SHP77 (cell line): ENCODE data around the gene CRIP1.

Experiments
- DNase-seq, 2 experiments: peaks; one replicate each; lab custom pipeline; 2025; lab: John Stamatoyannopoulos, UW

Gene CRIP1

GRCh38 chr14:105492971-105493871, 6.5 kb downstream of the CRIP1 start:
- DNase-seq: no peak

- no peak for DNase-seq
Observed at GRCh38 chr14:105493921-105494605, 7.4 kb downstream of the CRIP1 start.

DNA sequence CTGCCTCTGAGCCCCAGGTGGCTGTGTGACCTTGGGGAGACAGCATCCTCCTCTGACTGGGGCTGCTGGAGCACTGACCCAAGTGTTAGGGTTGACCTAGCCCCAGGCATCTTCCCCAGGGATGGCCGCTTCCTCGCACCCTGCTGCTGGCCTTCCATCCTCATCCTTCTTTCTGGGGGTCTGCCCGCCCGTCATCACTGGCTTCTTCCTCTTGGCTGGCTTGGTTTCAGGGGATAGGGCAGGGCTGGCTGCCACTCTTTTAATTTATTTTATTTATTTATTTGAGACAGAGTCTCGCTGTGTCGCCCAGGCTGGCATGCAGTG, 7.9 kb downstream of the CRIP1 start:
- no peak for DNase-seq

GRCh38 chr14:105495101-105495989, 8.7 kb downstream of the CRIP1 start:
- DNase-seq: no peak

DNA sequence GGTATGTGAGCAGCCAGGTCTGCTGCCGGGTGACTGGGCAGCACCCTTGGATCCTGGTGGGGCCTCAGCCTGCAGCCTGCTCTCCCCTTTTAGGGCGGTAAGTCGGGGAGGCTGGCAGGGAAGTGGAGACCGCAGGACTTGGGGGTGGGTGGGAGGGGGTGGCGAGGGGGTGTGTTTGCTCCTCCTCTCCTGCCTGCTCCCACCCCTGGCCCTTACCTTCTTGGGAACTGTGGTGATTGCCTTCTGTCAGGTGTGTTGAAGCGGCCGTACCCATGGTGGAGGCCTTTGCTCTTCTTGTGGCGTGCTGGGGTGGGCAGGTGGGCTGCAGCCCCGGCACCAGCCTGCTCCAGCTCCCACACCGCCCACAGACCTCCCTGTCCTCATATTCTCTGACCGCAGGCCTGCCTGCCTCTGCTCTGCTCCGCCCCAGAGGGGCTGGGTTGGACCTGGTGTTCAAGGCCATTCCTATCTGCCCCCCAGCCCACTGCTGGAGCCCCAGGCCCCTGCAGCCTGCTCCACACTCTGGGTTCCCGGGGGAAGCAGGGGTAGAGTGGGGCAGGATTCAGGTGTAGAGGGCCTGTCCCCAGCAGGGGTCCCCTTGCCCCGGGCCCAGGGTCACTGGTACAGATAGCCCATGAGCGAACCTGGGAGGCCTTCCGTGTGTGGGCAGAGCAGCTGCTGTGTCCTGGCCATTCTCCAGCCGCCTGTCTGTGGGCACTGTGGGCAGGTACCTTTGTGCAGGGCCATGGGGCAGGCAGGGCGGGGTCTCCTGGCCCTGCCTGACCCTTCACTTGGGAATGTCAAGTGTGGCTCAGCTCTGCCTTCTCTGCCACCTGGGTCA, 9.5 kb downstream of the CRIP1 start:
- no peak for DNase-seq

- DNase-seq: no peak
Observed at GRCh38 chr14:105496831-105497591, 10.3 kb downstream of the CRIP1 start.

GRCh38 chr14:105497671-105498429, 11.2 kb downstream of the CRIP1 start:
- DNase-seq: no peak

DNA sequence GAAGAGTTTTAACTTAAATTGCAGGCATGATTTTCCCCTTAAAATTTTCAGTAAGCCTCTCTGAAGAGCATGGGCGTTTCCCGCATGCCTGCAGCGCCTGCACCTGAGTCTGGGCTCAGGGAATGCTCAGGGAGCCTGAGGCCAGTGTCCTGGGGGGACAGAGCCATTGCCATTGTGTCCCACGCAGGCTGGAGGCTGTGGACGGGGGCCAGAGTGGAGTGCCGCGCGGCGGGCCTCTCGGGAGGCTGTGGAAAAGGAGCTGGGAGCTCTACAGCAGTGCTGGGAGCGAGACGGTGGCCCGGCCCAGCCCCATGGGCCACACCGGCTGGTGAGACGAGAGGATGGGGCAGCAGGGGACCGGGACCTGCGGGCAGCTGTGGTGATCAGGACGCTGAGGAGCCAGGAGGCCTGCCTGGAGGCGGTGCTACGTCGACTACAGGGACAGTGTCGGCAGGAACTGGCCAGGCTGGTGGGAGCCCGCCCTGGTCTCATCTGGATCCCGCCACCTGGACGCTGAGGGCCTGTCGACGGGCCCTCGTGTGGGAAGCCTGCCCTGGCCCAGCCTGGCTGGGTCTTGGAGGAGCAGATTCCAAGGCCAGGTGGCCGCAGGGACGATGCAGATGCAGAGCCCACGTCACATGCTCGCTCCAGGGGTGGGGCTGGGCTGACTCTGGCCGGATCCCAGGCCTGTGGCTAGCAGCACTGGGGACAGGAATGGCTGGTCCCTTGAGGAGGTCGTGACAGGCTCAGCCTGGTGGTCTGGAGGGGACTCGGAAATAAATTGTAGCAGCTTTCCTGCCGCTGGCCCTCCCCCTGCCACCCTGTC, 12.0 kb downstream of the CRIP1 start:
- no peak for DNase-seq

DNA sequence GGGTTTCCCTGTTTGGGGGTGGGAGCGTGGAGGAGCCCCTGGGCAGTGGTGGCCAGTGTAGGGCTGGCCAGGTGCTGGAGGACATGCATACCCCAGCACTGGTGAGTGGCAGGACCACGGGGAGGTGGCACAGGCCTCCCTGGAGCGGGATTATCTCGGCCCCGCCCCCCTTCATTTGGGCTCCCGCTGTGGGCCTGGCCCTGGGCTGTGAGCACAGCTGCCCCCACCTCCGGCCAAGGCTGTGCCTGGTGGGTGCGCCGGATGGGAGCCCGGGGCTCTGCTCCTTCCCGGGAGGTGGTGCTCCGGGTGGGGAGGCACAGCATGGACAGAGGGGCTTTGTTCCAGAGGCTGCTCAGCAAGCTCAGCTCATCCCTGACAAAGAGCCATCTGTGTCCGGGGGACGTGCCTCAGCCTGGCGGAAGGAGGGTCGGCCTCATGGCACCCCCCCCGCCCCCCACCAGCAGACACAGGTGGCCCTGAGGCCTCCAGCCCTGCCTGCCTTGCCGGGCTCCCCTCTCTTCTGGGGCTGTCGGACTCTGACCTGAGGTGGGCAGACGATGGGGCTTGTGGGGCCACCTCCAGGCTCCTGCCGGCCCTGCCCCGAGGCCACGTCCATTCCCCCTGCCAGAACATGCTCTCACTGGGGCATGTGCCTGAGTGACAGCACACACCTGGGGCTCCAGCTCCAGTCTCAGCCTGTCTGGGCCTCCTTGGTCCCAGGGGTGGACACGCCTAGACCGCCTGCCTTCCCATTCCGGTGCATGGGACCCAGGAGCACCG, 12.8 kb downstream of the CRIP1 start:
- no peak for DNase-seq

GRCh38 chr14:105500036-105500725, 13.5 kb downstream of the CRIP1 start:
- no peak for DNase-seq

DNA sequence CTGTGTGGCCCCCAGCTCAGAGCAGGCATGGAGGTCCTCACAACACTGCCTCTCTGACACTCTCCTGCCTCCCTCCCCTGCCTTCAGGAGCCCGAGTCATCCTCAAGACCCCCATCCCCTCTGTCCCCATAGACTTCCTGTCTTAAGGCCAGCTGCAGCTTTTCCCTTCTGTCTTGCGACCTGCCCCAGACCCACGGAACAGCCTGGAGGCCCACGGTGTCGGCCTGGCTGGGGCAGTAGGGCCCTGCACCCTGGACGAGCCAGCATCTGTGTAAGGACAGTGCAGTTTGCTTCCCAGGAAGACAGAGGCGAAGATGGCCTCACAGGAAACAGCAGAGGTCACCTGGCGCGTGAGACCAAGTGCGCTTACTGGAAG, 14.0 kb downstream of the CRIP1 start:
- DNase-seq: no peak

- no peak for DNase-seq
Observed at GRCh38 chr14:105501504-105502291, 15.0 kb downstream of the CRIP1 start.

DNA sequence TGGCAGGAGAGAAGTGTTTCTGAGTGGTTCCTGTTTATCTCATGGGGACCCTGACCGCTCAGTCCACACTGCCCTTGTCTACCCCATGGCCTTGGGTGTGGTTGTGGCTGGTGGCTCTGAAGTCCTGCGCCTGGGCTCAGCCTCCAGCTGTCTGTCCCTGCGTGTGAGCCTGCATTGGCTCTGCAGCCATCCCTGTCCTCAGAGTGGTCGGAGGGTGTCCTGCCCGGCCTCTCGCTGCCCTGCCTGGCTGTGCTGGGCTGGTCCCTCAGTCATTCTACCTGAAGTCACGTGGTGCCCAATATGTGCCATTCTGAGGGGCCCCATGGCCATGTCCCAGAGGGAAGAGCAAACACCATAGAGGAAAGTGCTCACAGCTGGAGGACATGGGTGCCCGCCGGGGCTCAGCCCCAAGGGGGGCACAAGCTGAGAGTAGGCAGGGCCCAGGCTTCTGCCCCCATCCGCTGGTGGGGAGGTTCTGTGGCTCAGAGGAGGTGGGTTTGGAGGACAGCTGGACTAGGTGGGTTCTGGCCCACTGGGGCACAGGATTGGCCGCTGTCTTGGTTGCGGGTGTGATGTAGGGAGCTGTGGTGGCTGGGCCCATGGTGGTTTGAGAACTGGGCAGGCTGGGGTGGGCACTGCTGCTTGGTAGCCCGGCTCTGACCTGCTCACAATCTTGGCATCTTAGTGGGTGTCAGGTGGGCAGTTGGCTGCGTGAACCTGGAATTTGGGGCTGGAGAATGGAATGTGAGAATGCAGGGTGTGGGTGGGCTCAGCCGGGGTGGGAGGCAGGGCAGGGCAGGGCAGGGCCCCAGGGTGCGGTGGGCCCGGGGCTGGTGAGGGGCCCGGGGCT, 16.0 kb downstream of the CRIP1 start:
- DNase-seq: no peak

GRCh38 chr14:105503296-105503640, 16.6 kb downstream of the CRIP1 start:
- DNase-seq: no peak

DNA sequence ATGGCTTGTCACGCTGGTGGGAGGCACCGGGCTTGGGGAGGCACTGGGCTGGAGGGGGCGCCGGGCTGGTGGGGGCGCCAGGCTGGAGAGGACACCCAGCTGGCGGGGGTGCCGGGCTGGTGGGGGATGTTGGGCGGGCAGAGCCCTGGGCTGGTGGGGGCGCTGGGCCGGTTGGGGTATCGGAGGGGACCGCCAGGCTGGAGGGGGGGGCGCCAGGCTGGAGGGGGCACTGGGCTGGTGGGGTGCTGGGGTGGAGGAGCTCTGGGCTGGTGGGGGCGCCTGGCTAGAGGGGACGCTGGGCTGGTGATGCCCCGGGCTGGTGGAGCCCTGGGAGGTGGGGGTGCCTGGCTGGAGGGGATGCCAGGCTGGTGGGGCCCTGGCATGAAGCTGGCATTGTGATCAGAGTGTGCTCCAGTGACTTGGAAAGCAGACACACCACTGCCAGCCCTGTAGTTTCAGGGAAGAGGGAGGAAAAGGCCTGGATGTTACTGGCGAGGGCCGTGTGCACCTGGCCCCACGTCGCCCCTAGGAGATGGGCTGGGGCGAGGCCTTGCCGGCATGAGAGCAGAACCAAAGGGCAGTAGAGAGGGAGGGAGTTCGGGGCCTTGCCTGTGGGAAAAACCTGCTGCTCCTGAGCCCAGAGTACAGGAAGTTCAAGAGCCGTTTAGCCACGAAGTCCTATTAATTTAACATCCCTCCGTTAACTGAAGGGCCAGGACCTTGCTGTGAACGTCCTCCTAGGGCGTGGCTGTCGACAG, 17.4 kb downstream of the CRIP1 start:
- no peak for DNase-seq
